Fibroblast of skin of right biceps (primary cell): ENCODE results near the gene SLC25A14.
"Not testable (repeated sequence)": the region's sequence is repeated elsewhere in the genome, so short reads cannot be mapped to it uniquely, and the experiment has no call there.

Source experiments
- DNase-seq: peaks from one replicate; pipeline ENCODE4 v3.0.0-alpha.2; 2013

The SLC25A14 gene, protein sequence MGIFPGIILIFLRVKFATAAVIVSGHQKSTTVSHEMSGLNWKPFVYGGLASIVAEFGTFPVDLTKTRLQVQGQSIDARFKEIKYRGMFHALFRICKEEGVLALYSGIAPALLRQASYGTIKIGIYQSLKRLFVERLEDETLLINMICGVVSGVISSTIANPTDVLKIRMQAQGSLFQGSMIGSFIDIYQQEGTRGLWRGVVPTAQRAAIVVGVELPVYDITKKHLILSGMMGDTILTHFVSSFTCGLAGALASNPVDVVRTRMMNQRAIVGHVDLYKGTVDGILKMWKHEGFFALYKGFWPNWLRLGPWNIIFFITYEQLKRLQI

GRCh38 chrX:130339408-130340222, at the start of gene SLC25A14:
TSS of gene SLC25A14 (plus strand) at chrX:130339919. CDS start at chrX:130340279, 360 bp downstream.
- DNase-seq = peak; percentile 73

DNA sequence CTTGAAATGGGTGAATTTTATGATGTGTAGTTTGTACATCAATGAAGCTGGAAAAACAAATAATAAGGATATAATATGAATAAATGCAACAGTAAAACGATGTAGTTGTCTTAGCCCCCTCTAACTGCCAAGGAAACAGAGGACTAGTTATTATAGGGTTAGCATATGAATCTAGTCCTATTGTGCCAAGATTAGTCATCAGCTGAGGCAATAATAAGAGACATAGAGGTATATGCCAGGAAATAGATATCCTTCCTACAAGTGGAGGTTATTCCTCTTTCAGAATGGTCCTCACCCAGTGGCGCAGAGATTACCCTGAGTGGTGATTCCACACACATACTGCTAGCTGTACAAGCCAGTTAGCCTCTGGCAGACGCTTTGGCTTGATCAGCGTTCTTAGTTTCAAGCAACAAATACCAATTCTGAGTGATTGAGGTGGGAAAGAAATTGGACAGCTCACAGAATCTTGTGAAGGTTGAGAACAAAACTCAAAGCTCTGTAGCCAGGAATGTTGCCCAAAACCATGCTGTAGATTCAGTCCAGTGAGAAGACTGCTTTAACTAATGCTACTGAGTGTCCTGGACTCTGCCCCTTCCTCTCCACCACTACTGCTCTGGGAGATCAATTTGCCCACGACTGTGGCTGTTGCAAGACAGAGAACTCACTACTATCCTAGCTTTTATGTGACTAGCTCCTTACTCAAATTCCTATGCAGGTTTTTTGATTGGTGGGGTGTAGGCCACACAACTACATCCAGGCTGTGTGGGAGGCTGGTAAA, 44.0 kb upstream of the SLC25A14 start:
- peak; percentile 1 for DNase-seq

DNA sequence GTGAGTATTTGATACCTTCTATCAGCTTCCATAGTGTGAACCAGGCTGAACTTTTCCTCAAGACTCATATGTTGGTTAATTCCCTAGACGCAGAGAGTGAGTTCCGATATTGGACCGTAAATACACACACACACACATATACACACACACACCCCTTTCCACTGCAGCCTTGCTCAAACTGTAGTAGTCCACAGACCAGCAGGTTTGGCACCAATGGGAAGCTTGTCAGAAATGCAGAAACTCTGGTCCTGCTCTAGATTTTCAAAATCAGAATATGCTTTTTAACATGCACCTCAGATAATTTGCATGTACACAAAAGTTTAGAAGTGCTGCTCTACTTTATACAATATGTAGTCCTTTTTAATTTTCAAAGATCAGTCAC, 43.4 kb upstream of the SLC25A14 start:
- no peak for DNase-seq

- peak; percentile 27 for DNase-seq
Measured at GRCh38 chrX:130296743-130297142, 43.0 kb upstream of the SLC25A14 start.

GRCh38 chrX:130299279-130300009, 40.3 kb upstream of the SLC25A14 start:
- DNase-seq = no peak

DNA sequence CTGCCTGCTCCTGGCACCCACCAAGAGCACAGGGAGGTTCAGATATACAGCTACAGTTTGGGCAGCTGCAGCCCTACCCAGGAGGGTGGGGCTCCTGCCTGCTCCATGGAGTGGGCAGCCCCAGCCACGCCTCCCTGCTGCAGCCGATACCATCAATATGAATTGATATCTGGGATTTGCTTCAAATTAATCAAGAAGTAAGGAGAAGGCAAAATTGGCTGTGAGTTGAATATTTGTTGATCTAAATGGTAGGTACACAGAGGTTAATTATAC, 39.8 kb upstream of the SLC25A14 start:
- DNase-seq = no peak

GRCh38 chrX:130301405-130301804, 38.3 kb upstream of the SLC25A14 start:
- no peak for DNase-seq

GRCh38 chrX:130301977-130302376, 37.7 kb upstream of the SLC25A14 start:
- no peak for DNase-seq

GRCh38 chrX:130304587-130305368, 34.9 kb upstream of the SLC25A14 start:
- no peak for DNase-seq

GRCh38 chrX:130319886-130320285, 19.8 kb upstream of the SLC25A14 start:
- DNase-seq = not testable (repeated sequence)

DNA sequence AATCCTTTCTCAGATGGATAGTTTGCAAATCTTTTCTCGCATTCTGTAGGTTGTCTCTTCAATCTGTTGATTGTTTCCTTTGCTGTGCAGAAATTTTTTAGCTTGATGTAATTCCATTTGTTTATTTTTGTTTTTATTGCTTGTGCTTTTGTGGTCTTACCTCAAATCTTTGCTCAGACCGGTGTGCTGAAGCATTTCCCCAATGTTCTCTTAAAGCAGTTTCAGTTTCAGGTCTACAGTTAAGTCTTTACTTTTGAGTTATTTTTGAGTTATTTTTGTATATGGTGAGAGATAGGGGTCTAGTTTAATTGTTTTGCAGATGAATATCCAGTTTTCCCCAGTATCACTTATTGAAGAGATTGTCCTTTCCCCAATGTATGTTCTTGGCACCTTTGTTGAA, 18.2 kb upstream of the SLC25A14 start:
- no peak for DNase-seq

DNA sequence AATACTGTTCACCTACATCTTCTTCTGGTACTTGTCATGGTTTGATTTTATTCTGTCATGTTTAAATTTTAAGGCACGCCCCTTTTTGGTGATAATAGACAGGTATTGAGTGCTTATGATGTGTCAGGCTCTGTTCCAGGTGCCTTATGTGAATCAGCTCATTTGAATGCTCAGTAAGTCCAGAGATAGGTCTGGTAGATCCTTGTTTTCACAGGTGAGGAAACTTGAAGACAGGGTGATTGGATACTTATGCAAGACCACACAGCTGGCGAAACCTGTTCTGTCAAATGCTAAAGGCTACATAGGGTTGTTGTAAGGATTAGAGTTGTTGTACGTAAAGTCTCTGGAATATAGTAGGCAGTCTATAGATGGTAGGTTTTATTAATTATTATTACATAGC, 9.6 kb upstream of the SLC25A14 start:
- DNase-seq = no peak

- peak; percentile 42 for DNase-seq
Measured at GRCh38 chrX:130330706-130331105, 9.0 kb upstream of the SLC25A14 start.

DNA sequence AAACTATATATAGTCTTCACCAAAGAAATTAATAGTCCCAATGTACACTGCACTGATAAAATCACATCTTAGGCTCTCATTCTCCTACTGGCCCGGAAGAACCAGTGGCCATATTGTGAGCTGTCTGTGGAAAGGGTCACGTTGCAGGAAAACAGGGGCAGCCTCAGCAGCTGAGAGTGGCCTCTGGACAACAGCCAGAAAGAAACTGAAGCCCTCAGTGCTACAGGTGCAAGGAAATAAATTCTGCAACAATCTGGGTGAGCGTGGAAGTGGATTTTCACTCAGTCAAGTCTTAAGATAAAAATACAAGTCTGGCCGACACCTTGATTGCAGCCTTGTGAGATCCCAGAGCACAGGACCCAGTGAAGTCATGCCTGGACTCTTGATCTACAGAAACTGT, 3.2 kb upstream of the SLC25A14 start:
- no peak for DNase-seq

DNA sequence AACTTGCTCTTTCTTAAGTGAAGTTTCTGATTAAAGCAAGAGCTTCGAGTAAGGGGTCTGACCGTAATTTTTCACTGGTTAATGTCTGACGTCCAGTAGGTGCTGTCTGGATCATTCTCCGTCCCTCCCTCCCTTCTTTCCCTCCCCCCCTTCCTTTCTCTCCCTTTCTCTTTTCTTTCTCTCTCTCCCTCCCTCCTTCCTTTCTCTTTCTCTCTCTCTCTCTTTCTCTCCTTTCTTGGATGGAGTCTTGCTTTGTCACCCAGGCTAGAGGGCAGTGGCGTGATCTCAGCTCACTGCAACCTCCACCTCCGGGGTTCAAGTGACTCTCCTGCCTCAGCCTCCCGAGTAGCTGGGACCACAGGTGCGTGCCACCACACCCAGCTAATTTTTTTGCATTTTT, 850 bp upstream of the SLC25A14 start:
- not testable (repeated sequence) for DNase-seq

- no peak for DNase-seq
Measured at GRCh38 chrX:130340271-130340670, 552 bp downstream of the SLC25A14 start.

DNA sequence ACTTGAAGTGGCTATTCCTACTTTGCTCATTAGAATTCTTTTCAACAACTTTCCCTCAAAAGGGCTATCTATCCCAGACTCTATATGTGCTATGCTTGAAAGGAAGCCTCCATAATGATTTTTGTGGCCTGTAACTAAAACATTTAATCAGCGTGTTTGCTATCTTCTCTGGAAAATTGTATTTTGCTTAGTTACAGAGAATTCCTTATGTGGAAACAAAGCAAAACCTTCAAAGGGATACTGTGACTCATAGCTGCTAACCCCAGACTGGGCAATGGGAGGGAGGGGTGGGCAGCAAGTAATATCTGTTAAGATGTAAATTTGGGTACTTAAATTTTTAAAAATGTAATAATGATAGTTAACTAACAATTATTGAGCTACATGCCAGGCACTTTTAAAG, 3.7 kb downstream of the SLC25A14 start:
- DNase-seq = peak; percentile 16

GRCh38 chrX:130347321-130347720, 7.6 kb downstream of the SLC25A14 start:
- peak; percentile 73 for DNase-seq

DNA sequence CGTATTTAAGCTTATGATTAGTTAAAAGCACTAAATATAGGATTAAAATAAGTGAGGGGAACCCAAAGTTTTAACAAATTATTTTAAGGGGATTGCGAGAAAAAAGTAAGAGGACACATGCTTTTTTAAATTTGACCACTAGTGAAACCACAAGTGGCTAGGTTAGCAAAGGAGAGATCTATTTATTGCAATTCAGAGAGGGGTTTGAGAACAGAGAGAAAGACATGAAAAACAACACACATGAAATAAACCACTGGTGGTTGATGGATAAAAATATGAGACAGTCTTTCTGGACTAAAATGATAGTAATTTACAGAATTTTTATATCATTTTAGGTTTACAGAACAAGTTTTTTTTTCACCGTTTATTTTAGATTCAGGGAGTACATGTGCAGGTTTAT, 11.8 kb downstream of the SLC25A14 start:
- no peak for DNase-seq

- DNase-seq = not testable (repeated sequence)
Measured at GRCh38 chrX:130352050-130352449, 12.3 kb downstream of the SLC25A14 start.

- no peak for DNase-seq
Measured at GRCh38 chrX:130376077-130376476, 36.4 kb downstream of the SLC25A14 start.

GRCh38 chrX:130378024-130378669, 38.4 kb downstream of the SLC25A14 start:
- no peak for DNase-seq
